ENCODE measurements around the gene KXD1. TPM values are rescaled to one million over a fixed set of nuclear protein-coding genes. Genes with fewer than 3 reads are reported as not detected.
A peak's percentile ranks its signal among the peaks of the same experiment; 100 is the strongest.

Gene KXD1
- total RNA-seq, 1 donor, result 104 TPM

- H3K4me1 ChIP-seq (ENCODE audit: insufficient read depth, low read length), result peaks cover 6% of the 10 kb centered on the region
- no peak overlapping the region for H3K4me3 ChIP-seq (ENCODE audit: insufficient read depth, low read length)
- H3K36me3 ChIP-seq (ENCODE audit: insufficient read depth, low read length), result no peaks in the 10 kb centered on the region
- H3K79me2 ChIP-seq (ENCODE audit: insufficient read depth, low read length), result no peaks in the 10 kb centered on the region
- no peak overlapping the region for H3K27ac ChIP-seq (ENCODE audit: low read depth, low read length)
- peaks cover 71% of the 10 kb centered on the region for H3K27me3 ChIP-seq (ENCODE audit: insufficient read depth, low read length)
- no peaks in the 10 kb centered on the region for H3K9me3 ChIP-seq (ENCODE audit: low read depth, low read length)
- no peak overlapping the region for H3K4me2 ChIP-seq (ENCODE audit: insufficient read depth, low read length)
- TF ChIP-seq, protein P1, sequence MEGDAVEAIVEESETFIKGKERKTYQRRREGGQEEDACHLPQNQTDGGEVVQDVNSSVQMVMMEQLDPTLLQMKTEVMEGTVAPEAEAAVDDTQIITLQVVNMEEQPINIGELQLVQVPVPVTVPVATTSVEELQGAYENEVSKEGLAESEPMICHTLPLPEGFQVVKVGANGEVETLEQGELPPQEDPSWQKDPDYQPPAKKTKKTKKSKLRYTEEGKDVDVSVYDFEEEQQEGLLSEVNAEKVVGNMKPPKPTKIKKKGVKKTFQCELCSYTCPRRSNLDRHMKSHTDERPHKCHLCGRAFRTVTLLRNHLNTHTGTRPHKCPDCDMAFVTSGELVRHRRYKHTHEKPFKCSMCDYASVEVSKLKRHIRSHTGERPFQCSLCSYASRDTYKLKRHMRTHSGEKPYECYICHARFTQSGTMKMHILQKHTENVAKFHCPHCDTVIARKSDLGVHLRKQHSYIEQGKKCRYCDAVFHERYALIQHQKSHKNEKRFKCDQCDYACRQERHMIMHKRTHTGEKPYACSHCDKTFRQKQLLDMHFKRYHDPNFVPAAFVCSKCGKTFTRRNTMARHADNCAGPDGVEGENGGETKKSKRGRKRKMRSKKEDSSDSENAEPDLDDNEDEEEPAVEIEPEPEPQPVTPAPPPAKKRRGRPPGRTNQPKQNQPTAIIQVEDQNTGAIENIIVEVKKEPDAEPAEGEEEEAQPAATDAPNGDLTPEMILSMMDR (IDR thresholded peaks at IDR 0.05; ENCODE audit: extremely low read depth, low read depth, low read length), result no peak
- no peak overlapping the region for H2AFZ ChIP-seq (ENCODE audit: low read length)
- DNase-seq (ENCODE audit: insufficient read length, low spot score, missing footprints), result peak; percentile 72
- no peaks in the 10 kb centered on the region for H4K20me1 ChIP-seq (ENCODE audit: insufficient read depth, low read length)
These were observed 51.4 kb downstream of the KXD1 start for GRCh38 chr19:18608805-18609716.

DNA sequence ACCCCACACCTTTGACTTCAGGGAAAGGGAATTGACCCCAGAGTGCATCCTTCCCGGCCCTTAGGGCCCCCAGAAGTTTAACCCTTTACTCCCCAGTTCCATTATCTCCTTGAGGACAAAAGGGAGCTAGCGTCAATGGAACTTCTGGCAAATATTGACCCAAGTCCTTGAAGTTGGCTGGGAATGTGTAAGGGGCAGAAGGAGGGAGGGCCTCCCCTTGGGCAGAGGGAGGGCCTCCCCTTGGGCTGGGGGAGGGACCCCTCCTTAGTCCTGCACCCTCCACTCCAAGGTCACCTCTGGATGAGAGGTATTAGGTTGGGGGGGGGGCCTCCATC lies 52.0 kb downstream of the KXD1 start:
- no peak overlapping the region for H3K4me2 ChIP-seq (ENCODE audit: insufficient read depth, low read length)
- H3K4me1 ChIP-seq (ENCODE audit: insufficient read depth, low read length), result peaks cover 6% of the 10 kb centered on the region
- H3K9me3 ChIP-seq (ENCODE audit: low read depth, low read length), result no peaks in the 10 kb centered on the region
- no peaks in the 10 kb centered on the region for H3K79me2 ChIP-seq (ENCODE audit: insufficient read depth, low read length)
- no peaks in the 10 kb centered on the region for H4K20me1 ChIP-seq (ENCODE audit: insufficient read depth, low read length)
- no peaks in the 10 kb centered on the region for H3K36me3 ChIP-seq (ENCODE audit: insufficient read depth, low read length)
- peaks cover 75% of the 10 kb centered on the region for H3K27me3 ChIP-seq (ENCODE audit: insufficient read depth, low read length)
- TF ChIP-seq, protein P1 (IDR thresholded peaks at IDR 0.05; ENCODE audit: extremely low read depth, low read depth, low read length), result no peak
- H3K4me3 ChIP-seq (ENCODE audit: insufficient read depth, low read length), result no peak overlapping the region
- DNase-seq (ENCODE audit: insufficient read length, low spot score, missing footprints), result peak; percentile 80
- H2AFZ ChIP-seq (ENCODE audit: low read length), result no peak overlapping the region
- H3K27ac ChIP-seq (ENCODE audit: low read depth, low read length), result no peak overlapping the region

DNA sequence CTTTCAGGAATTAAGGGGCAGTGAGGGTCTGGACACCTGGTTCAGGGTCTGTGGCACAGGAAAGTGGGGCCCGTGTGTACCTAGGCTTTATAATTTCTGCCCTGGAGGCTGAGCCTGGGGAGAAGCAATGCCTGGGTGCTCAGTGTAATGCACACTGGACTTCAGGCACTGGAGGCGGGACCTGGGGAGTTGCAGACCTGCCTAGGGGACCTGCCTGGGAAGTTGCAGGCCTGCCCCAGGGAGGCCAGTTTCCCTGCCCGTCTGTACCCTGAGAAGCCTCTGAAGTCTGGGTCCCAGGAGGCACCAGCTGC lies 52.5 kb downstream of the KXD1 start:
- Histone ChIP-seq H3K4me1 (ENCODE audit: insufficient read depth, low read length) (peaks cover 6% of the 10 kb centered on the region), H3K27ac (ENCODE audit: low read depth, low read length) (no peak overlapping the region), H2AFZ (ENCODE audit: low read length) (no peak overlapping the region), H3K9me3 (ENCODE audit: low read depth, low read length) (no peaks in the 10 kb centered on the region), H4K20me1 (ENCODE audit: insufficient read depth, low read length) (no peaks in the 10 kb centered on the region), H3K36me3 (ENCODE audit: insufficient read depth, low read length) (no peaks in the 10 kb centered on the region), H3K27me3 (ENCODE audit: insufficient read depth, low read length) (peaks cover 75% of the 10 kb centered on the region), H3K4me2 (ENCODE audit: insufficient read depth, low read length) (no peak overlapping the region), H3K4me3 (ENCODE audit: insufficient read depth, low read length) (no peak overlapping the region), H3K79me2 (ENCODE audit: insufficient read depth, low read length) (no peaks in the 10 kb centered on the region)
- TF ChIP-seq, protein P1 (IDR thresholded peaks at IDR 0.05; ENCODE audit: extremely low read depth, low read depth, low read length), result no peak
- DNase-seq (ENCODE audit: insufficient read length, low spot score, missing footprints), result peak; percentile 90

DNA sequence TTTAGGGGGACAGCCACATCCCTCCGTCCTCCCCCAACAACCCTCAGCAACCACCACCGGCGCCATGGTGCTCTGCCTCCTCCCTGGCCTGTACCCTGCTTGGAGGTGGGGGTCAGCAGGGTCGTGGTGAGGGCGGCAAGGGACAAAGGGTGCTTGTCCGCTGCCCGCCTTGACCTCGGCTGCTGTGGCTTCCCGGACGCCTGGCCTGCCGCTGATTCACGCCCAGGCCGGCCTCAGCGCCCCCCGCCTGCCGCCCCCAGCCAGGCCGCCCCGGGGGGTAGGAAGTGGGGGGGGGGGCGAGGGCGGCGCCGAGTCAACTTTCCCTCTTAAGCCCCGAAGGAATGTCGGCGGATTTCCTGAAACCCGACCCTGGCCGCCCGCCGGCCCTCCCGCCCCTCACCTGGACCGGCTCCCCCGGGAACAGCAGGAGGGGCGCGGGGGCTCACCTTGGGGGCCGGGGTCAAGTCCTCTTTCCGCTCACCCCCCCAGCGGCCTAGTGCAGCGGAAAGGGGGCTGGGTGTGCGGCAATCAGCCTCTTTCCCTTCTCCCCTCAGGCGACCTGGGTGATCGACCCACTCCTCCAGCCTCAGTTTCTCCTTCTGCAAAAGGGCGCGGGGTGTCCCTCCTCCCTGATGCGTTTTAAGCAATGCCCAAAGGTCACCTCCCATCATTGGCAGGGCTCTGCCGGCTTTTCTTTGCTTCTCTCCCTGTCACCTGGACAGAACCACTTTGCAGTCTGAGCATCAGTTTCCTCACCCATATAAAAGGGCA lies 53.1 kb downstream of the KXD1 start:
- H4K20me1 ChIP-seq (ENCODE audit: insufficient read depth, low read length), result no peaks in the 10 kb centered on the region
- peak; percentile 83 for DNase-seq (ENCODE audit: insufficient read length, low spot score, missing footprints)
- no peaks in the 10 kb centered on the region for H3K9me3 ChIP-seq (ENCODE audit: low read depth, low read length)
- peaks cover 6% of the 10 kb centered on the region for H3K4me1 ChIP-seq (ENCODE audit: insufficient read depth, low read length)
- H3K27me3 ChIP-seq (ENCODE audit: insufficient read depth, low read length), result peaks cover 71% of the 10 kb centered on the region
- no peaks in the 10 kb centered on the region for H3K79me2 ChIP-seq (ENCODE audit: insufficient read depth, low read length)
- H3K4me2 ChIP-seq (ENCODE audit: insufficient read depth, low read length), result no peak overlapping the region
- no peak overlapping the region for H3K4me3 ChIP-seq (ENCODE audit: insufficient read depth, low read length)
- no peaks in the 10 kb centered on the region for H3K36me3 ChIP-seq (ENCODE audit: insufficient read depth, low read length)
- no peak overlapping the region for H2AFZ ChIP-seq (ENCODE audit: low read length)
- no peak overlapping the region for H3K27ac ChIP-seq (ENCODE audit: low read depth, low read length)
- TF ChIP-seq, protein P1 (IDR thresholded peaks at IDR 0.05; ENCODE audit: extremely low read depth, low read depth, low read length), result no peak
